ENCODE results near the gene TMTC2. TPM values are rescaled to one million over a fixed set of nuclear protein-coding genes. Genes with fewer than 3 reads are reported as not detected.

TMTC2 gene
- total RNA-seq, 6 experiments from 2014 or later: 0.75 to 3.2 (median 1.1) TPM

GRCh38 chr12:82954572-82954971 is 267.9 kb downstream of the TMTC2 start:
- no peak for DNase-seq
- H3K27me3 Mint-ChIP-seq (ENCODE audit: insufficient read depth): peaks cover 2% of the 10 kb centered on the region; the same call in 1 of the 2 replicates
- TF ChIP-seq CTCF (IDR thresholded peaks at IDR 0.05): no peak

GRCh38 chr12:82955043-82955442 is 268.3 kb downstream of the TMTC2 start:
- no peaks in the 10 kb centered on the region for H3K4me1 Mint-ChIP-seq (ENCODE audit: low read depth)
- peaks cover 8% of the 10 kb centered on the region for H3K36me3 Mint-ChIP-seq (ENCODE audit: low read depth)
- no peak overlapping the region for H3K4me3 Mint-ChIP-seq
- TF ChIP-seq CTCF (IDR thresholded peaks at IDR 0.05): no peak
- peaks cover 34% of the 10 kb centered on the region for H3K9me3 Mint-ChIP-seq
- DNase-seq: no peak
- peaks cover 2% of the 10 kb centered on the region; the same call in 1 of the 2 replicates for H3K27me3 Mint-ChIP-seq (ENCODE audit: insufficient read depth)
- no peak overlapping the region for H3K27ac Mint-ChIP-seq

More at GRCh38 chr12:82954572-82954971, 267.9 kb downstream of the TMTC2 start:
- Mint-ChIP-seq H3K4me3 (no peak overlapping the region), H3K4me1 (ENCODE audit: low read depth) (no peaks in the 10 kb centered on the region), H3K27ac (no peak overlapping the region), H3K9me3 (peaks cover 30% of the 10 kb centered on the region), H3K36me3 (ENCODE audit: low read depth) (peaks cover 8% of the 10 kb centered on the region)

GRCh38 chr12:82958966-82959365 is 272.3 kb downstream of the TMTC2 start:
- no peak for DNase-seq
- peaks cover 2% of the 10 kb centered on the region; the same call in 1 of the 2 replicates for H3K27me3 Mint-ChIP-seq (ENCODE audit: insufficient read depth)
- peaks cover 44% of the 10 kb centered on the region for H3K9me3 Mint-ChIP-seq
- no peak overlapping the region for H3K27ac Mint-ChIP-seq
- H3K4me1 Mint-ChIP-seq (ENCODE audit: low read depth): no peaks in the 10 kb centered on the region
- no peak for TF ChIP-seq CTCF (IDR thresholded peaks at IDR 0.05)
- no peak overlapping the region for H3K4me3 Mint-ChIP-seq
- peaks cover 8% of the 10 kb centered on the region for H3K36me3 Mint-ChIP-seq (ENCODE audit: low read depth)

- Mint-ChIP-seq H3K27ac (no peak overlapping the region), H3K9me3 (peaks cover 38% of the 10 kb centered on the region), H3K4me1 (ENCODE audit: low read depth) (no peaks in the 10 kb centered on the region), H3K4me3 (no peak overlapping the region), H3K36me3 (ENCODE audit: low read depth) (peaks cover 8% of the 10 kb centered on the region), H3K27me3 (ENCODE audit: insufficient read depth) (peaks cover 2% of the 10 kb centered on the region; the same call in 1 of the 2 replicates)
- no peak for TF ChIP-seq CTCF (IDR thresholded peaks at IDR 0.05)
- no peak for DNase-seq
Measured at GRCh38 chr12:82959821-82960220, 273.1 kb downstream of the TMTC2 start.

GRCh38 chr12:82961835-82962234 is 275.1 kb downstream of the TMTC2 start:
- no peak for TF ChIP-seq CTCF (IDR thresholded peaks at IDR 0.05)
- Mint-ChIP-seq H3K4me1 (ENCODE audit: low read depth) (no peaks in the 10 kb centered on the region), H3K27ac (no peak overlapping the region), H3K36me3 (ENCODE audit: low read depth) (peaks cover 8% of the 10 kb centered on the region), H3K27me3 (ENCODE audit: insufficient read depth) (peaks cover 2% of the 10 kb centered on the region; the same call in 1 of the 2 replicates), H3K9me3 (peaks cover 34% of the 10 kb centered on the region), H3K4me3 (no peak overlapping the region)
- DNase-seq: no peak

GRCh38 chr12:82963956-82964355 is 277.2 kb downstream of the TMTC2 start:
- H3K4me3 Mint-ChIP-seq: no peak overlapping the region
- H3K9me3 Mint-ChIP-seq: peaks cover 20% of the 10 kb centered on the region
- H3K27ac Mint-ChIP-seq: no peak overlapping the region
- no peaks in the 10 kb centered on the region for H3K36me3 Mint-ChIP-seq (ENCODE audit: low read depth)
- TF ChIP-seq CTCF (IDR thresholded peaks at IDR 0.05): no peak
- no peak for DNase-seq
- no peaks in the 10 kb centered on the region for H3K27me3 Mint-ChIP-seq (ENCODE audit: insufficient read depth)
- no peaks in the 10 kb centered on the region for H3K4me1 Mint-ChIP-seq (ENCODE audit: low read depth)
